Lower leg skin (tissue), 4 donors: Measurements from ENCODE around the gene WDR87. TPM values are rescaled to one million over a fixed set of nuclear protein-coding genes. Genes with fewer than 3 reads are reported as not detected.
"Not testable (repeated sequence)": the region's sequence is repeated elsewhere in the genome, so short reads cannot be mapped to it uniquely, and the experiment has no call there.

Experiments used
- DNase-seq, 2 donors: peaks; one replicate each; pipeline ENCODE4 v3.0.0-alpha.2; 2019; ENCODE audit warnings: low spot score in 2 of 2
- H3K4me3 ChIP-seq: fragments of 200-600 bp; sonication (generic); 2 replicates; pipeline ENCODE4 v1.5.1; 2017; ENCODE audit warnings: mild to moderate bottlenecking, low read depth; ENCODE audit not compliant: poor library complexity, severe bottlenecking
- CTCF ChIP-seq, 3 donors: fragments of 450-650 bp; IDR thresholded peaks; one replicate each; pipeline ENCODE4 v1.5.1; 2016; ENCODE audit warnings: antibody characterized with exemption in 3 of 3, mild to moderate bottlenecking in 3 of 3, moderate library complexity in 2 of 3
- POLR2A ChIP-seq, 2 donors: fragments of 450-650 bp; IDR thresholded peaks; one replicate each; pipeline ENCODE4 v1.6.1; 2016 to 2017; ENCODE audit warnings: antibody characterized with exemption in 2 of 2, mild to moderate bottlenecking in 1 of 2, moderate library complexity in 1 of 2
- WGBS, 2 donors: methylation state at CpG; one replicate each; pipeline ENCODE4 v1.1.5; 2018; 5-methylcytosine and 5-hydroxymethylcytosine counted together
- intact Hi-C: fragments of 100-400 bp; cut with DNase I; formaldehyde crosslinking; loops from one replicate; pipeline ENCODE4 v1.15.0; 2023; ENCODE audit warnings: low total_unique reads
- total RNA-seq, 4 donors: library from RNA; depleted of rRNA; stranded (reverse); fragments of >200 nt; gene quantifications; one replicate each; pipeline ENCODE4 v1.1.0, GENCODE V29; 2016

The WDR87 gene
- total RNA-seq, 4 donors from 2014 or later, result not detected

GRCh38 chr19:37867831-37868230, 38.6 kb downstream of the WDR87 start:
- no peak for DNase-seq
- TF ChIP-seq CTCF (IDR thresholded peaks at IDR 0.05) (no peak), POLR2A (IDR thresholded peaks at IDR 0.05) (no peak)
- WGBS, 2 donors, result 25 to 28% methylated on average over 2 of the region's 2 CpGs
- no peak overlapping the region for H3K4me3 ChIP-seq
- intact Hi-C loops, result no loop called here

GRCh38 chr19:37865930-37866329, 40.5 kb downstream of the WDR87 start:
- WGBS, 2 donors, result 89 to 92% methylated on average over 8 of the region's 9 CpGs
- DNase-seq, H3K4me3 ChIP-seq, intact Hi-C loops: not testable (repeated sequence)

GRCh38 chr19:37864501-37864900, 41.9 kb downstream of the WDR87 start:
- intact Hi-C loops, result no loop called here

GRCh38 chr19:37855098-37855497, 51.3 kb downstream of the WDR87 start:
- no peak for DNase-seq
- no peak for TF ChIP-seq POLR2A (IDR thresholded peaks at IDR 0.05)
- intact Hi-C loops, result no loop called here
- H3K4me3 ChIP-seq, result no peak overlapping the region
- WGBS, 2 donors, result 4 to 18% methylated on average over 33 to 35 of the region's 35 CpGs

More at GRCh38 chr19:37864501-37864900, 41.9 kb downstream of the WDR87 start:
- no peak for TF ChIP-seq POLR2A (IDR thresholded peaks at IDR 0.05)
- no peak for TF ChIP-seq CTCF (IDR thresholded peaks at IDR 0.05)
- 81 to 86% methylated on average over 3 of the region's 3 CpGs for WGBS, 2 donors
- DNase-seq, result no peak
- no peak overlapping the region for H3K4me3 ChIP-seq

GRCh38 chr19:37845932-37846331, 60.5 kb downstream of the WDR87 start:
- H3K4me3 ChIP-seq, result no peak overlapping the region
- DNase-seq, result no peak
- 65 to 68% methylated on average over 2 of the region's 2 CpGs for WGBS, 2 donors
- intact Hi-C loops, result no loop called here
- no peak for TF ChIP-seq CTCF (IDR thresholded peaks at IDR 0.05)
- no peak for TF ChIP-seq POLR2A (IDR thresholded peaks at IDR 0.05)

Other genes with a start within 250 kb of the WDR87 start
- 1 to 10 TPM; 1.9 to 6.9 (median 6.7) TPM for gene ZNF607, start 186.8 kb downstream of the WDR87 start, total RNA-seq
- gene ZNF573, start 127.0 kb downstream of the WDR87 start, total RNA-seq, result 1 to 10 TPM; 3.9 to 9.4 (median 6.4) TPM
- 10 to 100 TPM; 50.0 to 69.8 (median 53.6) TPM for gene SIPA1L3, start 614 bp upstream of the WDR87 start, total RNA-seq